NCI-H1092 treated with DMSO at 0.1 percent for 48 hours (cell line): ENCODE measurements around the gene KDM6A.
"Not testable (repeated sequence)": the region's sequence is repeated elsewhere in the genome, so short reads cannot be mapped to it uniquely, and the experiment has no call there.

Experiments
- DNase-seq: peaks from one replicate; lab custom pipeline; 2025; lab: John Stamatoyannopoulos, UW

Gene KDM6A

GRCh38 chrX:44872821-44873414 lies at the start of gene KDM6A:
Gene KDM6A, plus strand, starts transcription at chrX:44873188. Its CDS starts 364 bp downstream, at chrX:44873552.
- peak; percentile 98 for DNase-seq

DNA sequence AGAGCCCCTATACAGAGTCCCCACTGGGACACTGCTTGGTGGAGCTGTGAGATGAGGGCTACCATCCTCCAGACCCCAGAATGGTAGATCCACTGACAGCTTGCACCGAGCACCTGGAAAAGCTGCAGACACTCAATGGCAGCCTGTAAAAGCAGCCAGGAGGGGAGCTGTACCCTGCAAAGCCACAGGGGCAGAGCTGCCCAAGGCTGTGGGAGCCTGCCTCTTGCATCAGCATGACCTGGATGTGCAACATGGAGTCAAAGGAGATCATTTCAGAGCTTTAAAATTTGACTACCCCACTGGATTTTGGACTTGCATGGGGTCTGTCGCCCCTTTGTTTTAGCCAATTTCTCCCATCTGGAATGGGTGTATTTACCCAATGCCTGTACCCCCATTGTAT lies 49.8 kb upstream of the KDM6A start:
- DNase-seq = not testable (repeated sequence)

- DNase-seq = no peak
Observed at GRCh38 chrX:44828008-44828605, 44.9 kb upstream of the KDM6A start.

- DNase-seq = no peak
Observed at GRCh38 chrX:44829832-44830231, 43.2 kb upstream of the KDM6A start.

GRCh38 chrX:44842550-44843317 lies 30.3 kb upstream of the KDM6A start:
- DNase-seq = no peak

- DNase-seq = no peak
Observed at GRCh38 chrX:44843318-44843702, 29.7 kb upstream of the KDM6A start.

GRCh38 chrX:44843753-44844152 lies 29.2 kb upstream of the KDM6A start, which contains the start of gene DUSP21:
Gene DUSP21, plus strand, starts transcription at chrX:44844021. Its CDS starts 112 bp downstream, at chrX:44844133.
- no peak for DNase-seq

- DNase-seq = no peak
Observed at GRCh38 chrX:44844204-44844603, 28.8 kb upstream of the KDM6A start.

DNA sequence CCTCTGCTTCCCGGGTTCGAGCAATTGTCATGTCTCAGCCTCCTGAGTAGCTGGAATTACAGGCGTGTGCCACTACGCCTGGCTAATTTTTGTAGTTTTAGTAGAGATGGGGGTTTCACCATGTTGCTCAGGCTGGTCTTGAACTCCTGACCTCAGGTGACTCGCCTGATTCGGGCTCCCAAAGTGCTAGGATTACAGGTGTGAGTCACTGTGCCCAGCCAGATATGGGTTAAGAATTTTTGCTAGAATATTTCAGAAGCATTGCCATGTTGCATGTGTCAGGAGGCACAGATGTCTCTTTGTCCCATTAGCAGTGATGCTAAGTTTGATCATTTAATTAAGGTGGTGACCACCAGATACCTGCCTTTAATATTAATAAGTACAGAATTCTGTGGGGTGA lies 22.1 kb upstream of the KDM6A start:
- not testable (repeated sequence) for DNase-seq

DNA sequence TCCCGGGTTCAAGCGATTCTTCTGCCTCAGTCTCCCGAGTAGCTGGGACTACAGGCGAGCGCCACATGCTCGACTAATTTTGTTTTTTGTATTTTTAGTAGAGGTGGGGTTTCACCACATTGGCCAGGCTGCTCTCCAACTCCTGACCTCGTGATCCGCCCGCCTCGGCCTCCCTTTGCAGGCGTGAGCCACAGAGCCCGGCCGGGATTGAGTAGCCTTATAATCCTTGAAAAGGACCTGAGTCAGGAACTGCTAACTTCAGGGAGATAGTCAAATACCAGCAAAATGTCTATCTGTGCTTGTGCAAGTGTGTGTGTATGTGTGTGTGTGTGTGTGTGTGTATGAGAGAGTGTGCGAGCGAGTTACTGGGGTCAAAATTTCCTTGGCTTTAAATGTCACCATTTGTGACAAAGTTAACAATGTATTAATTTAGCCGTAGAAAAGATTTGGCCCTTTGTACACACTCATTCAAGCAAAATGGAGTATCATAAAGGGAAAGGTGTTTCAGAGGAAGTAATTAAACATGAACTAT lies 1.8 kb upstream of the KDM6A start:
- DNase-seq = no peak

- peak; percentile 56 for DNase-seq
Observed at GRCh38 chrX:44871931-44872820, 812 bp upstream of the KDM6A start.

- DNase-seq = peak; percentile 41
Observed at GRCh38 chrX:44873415-44874276, 658 bp downstream of the KDM6A start.

DNA sequence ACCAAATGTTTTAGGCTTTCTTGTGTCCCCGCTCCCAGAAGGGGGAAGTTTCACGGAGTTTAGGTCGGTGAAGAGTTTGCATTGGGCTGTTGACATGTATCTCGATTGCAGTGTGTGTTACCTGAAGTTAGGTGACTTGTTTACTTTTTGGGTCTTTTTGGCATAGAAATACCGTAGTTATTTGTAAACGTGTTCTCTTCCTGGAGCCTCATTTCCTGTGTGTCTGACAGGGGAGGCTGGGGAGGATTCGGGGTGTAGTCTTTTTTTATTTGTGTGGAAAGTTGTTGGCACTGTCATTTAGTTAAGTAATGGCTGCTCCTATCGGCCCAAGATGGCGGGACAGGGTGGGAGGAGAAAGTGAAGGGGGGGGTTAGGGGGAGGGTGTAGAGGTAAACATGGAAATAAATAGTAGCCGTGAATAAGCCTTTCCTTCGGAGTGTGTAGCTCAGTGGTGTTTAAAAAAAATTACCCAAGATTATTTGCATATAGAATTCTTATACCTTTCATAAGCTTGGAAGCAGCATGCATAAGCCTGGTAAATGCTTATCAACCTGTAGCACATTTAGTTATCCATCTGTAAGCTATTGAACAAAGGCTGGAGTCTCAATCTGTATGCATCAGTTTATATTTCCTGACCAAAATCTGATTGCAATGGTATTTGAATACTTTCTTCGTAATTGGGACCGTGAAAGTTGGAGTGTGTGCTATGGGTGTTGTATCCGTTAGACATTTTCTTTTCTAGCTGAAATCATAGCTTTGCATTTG lies 1.6 kb downstream of the KDM6A start:
- peak; percentile 13 for DNase-seq

- no peak for DNase-seq
Observed at GRCh38 chrX:44875185-44875489, 2.1 kb downstream of the KDM6A start.

- no peak for DNase-seq
Observed at GRCh38 chrX:44876086-44876485, 3.1 kb downstream of the KDM6A start.

DNA sequence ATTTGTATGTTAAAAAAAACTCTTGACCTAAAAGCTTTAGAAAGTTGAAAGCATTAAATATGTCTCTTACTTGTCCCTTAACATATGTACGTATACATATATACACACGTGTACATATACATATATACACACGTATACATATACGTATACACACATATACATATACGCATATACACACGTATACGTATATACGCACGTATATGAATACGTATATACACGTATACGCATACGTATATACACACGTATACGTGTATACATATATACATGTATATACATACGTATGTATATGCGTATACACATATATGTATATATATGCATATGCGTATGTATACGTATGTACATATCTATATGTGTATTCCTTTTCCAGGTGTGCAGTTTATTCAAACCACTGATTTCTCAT lies 3.8 kb downstream of the KDM6A start:
- DNase-seq = no peak

- no peak for DNase-seq
Observed at GRCh38 chrX:44878780-44879179, 5.8 kb downstream of the KDM6A start.

- DNase-seq = no peak
Observed at GRCh38 chrX:44881549-44881948, 8.6 kb downstream of the KDM6A start.

DNA sequence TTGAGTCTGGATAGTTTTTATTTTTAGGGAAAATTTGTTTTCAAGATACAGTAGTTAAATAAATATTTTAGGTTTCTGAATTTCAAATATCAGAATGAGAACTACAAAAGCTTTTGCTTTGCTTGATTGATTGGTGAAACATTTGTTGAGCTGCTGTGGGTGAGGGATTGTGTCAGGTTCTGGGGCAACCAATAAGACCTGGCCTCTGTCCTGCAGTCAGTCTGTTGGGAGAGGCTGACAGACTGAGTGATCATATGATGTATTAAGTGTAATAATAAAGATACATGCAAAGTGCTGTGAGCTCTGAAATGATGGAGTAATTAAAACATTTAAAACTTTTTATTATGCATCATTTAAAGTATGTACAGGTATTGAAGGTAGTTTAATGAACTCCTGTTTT lies 9.6 kb downstream of the KDM6A start:
- DNase-seq = no peak

DNA sequence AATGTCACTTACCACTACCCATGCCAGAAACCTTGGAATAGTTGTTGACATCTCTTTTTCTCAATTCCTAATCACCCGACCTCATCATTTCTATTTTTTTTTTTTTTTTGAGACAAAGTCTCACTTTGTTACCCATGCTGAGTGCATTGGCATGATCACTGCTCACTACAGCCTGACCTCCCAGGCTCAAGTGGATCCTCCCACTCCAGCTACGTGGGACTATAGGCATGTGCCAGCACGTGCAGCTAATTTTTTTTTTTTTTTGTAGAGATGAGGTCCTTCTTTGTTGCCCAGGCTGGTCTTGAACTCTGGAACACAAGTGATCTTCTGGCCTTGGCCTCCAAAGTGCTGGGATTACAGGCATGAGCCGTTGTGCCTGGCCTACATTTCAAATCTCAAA lies 12.0 kb downstream of the KDM6A start:
- DNase-seq = no peak
